Nucleus accumbens (tissue), 56 donors: ENCODE data around the gene DGKH.

Experiments
- DNase-seq, 56 donors: peaks; one replicate each; lab custom pipeline; 2025; lab: John Stamatoyannopoulos, UW

Gene DGKH, protein sequence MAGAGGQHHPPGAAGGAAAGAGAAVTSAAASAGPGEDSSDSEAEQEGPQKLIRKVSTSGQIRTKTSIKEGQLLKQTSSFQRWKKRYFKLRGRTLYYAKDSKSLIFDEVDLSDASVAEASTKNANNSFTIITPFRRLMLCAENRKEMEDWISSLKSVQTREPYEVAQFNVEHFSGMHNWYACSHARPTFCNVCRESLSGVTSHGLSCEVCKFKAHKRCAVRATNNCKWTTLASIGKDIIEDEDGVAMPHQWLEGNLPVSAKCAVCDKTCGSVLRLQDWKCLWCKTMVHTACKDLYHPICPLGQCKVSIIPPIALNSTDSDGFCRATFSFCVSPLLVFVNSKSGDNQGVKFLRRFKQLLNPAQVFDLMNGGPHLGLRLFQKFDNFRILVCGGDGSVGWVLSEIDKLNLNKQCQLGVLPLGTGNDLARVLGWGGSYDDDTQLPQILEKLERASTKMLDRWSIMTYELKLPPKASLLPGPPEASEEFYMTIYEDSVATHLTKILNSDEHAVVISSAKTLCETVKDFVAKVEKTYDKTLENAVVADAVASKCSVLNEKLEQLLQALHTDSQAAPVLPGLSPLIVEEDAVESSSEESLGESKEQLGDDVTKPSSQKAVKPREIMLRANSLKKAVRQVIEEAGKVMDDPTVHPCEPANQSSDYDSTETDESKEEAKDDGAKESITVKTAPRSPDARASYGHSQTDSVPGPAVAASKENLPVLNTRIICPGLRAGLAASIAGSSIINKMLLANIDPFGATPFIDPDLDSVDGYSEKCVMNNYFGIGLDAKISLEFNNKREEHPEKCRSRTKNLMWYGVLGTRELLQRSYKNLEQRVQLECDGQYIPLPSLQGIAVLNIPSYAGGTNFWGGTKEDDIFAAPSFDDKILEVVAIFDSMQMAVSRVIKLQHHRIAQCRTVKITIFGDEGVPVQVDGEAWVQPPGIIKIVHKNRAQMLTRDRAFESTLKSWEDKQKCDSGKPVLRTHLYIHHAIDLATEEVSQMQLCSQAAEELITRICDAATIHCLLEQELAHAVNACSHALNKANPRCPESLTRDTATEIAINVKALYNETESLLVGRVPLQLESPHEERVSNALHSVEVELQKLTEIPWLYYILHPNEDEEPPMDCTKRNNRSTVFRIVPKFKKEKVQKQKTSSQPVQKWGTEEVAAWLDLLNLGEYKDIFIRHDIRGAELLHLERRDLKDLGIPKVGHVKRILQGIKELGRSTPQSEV

DNA sequence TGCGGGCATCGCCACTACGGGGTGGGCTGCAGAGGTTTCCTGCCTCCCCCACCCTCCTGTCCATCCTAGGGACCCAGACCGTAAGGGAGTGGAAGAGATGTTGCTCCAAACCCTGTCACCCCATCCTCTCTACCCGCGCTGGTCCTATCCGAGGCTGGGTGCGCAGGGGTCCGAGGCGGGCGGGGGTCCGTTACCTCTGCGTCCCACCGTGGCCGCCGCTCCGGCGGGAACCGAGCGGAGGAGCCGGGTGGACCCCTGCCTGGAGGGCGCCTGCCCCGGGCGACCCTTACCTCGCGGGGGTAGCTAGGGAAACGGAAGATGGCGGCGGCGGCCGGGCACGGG lies at the start of gene DGKH:
Gene DGKH (plus strand): TSS at position 307 of the 342 bp plus-strand sequence. CDS start 126 bp downstream, outside the sequence.
- peak in 8 of 56 donors; percentile 10 to 51 (median 32) for DNase-seq

- DNase-seq = no peak
Measured at GRCh38 chr13:42000846-42001245, 47.6 kb upstream of the DGKH start.

DNA sequence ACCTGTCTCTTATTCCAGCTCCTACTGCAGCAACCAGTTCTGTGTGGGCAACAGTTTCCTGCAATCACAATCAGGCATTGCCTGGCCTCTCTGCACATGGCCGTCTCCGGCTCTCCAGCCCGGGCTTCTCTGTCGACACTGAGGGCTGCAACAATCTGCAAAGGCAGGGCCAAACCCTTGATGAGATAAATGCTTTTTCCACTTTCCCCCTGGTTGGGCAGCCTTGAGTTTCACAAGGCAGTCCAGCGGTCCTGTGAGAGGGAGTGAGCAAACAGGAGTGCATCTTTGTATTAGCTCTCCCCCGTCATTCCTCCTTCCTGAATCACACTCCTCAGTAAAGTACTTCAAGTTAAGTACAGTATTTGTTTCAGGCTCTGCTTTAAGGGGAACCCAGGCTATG lies 46.9 kb upstream of the DGKH start:
- no peak for DNase-seq

GRCh38 chr13:42002066-42002465 lies 46.4 kb upstream of the DGKH start:
- DNase-seq = no peak

GRCh38 chr13:42007844-42008243 lies 40.6 kb upstream of the DGKH start:
- no peak for DNase-seq

GRCh38 chr13:42009057-42009456 lies 39.4 kb upstream of the DGKH start:
- no peak for DNase-seq

DNA sequence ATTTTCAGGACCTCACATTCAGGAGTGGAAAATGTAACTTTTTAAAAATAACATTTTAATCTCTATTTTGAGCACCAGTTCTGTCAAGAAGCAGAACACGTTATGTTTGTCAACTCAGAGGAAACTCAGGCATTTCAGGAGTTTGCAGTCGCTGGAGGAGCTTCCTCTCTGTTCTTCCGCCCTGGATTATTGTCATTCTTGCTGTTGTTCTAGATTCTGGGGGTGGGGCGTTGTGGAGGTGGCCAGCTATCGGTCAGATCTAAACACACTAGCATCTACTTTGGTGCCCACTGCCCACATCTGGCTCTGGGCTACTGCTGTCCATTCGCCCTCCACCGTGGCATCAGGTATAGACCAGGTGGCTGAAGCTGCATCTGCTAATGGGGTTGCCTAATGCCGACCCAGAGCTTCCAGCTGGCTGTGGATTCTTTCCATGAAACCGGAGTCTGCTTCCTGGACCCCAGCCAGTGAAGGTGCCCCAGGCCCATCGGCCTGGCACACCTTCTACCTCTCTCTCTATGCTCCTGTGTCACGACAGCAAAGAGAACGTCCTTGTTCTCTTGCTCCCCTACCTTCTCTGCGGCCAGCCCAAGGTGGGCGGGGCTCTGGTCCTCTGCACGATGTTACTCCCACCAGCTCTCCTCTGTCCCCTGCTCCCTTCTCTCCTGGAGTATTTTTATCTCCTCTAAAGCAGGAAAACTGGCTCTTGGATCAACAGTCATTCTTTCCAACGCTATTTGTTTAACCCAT lies 36.7 kb upstream of the DGKH start:
- DNase-seq = no peak

GRCh38 chr13:42014119-42014518 lies 34.3 kb upstream of the DGKH start:
- DNase-seq = no peak

DNA sequence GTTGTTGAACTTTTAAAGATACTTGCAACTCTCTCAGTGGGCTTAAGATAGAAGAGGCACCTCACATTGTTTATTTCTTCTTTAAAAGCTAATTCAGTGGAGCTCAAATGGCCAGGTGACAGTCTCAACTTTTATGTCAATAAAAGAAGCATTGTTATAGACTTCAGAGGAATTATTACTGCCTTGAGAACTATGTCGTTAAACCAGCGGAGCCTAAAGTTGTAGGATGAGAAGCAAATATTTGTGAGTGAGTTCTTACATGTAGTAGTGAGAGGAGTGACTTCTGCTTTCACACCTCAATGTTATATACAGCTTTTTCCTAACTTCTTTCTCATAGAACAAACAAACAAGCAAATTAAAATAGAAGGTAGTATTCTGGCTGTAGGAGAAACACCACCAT lies 31.2 kb upstream of the DGKH start:
- DNase-seq = no peak

- no peak for DNase-seq
Measured at GRCh38 chr13:42021851-42022250, 26.6 kb upstream of the DGKH start.

DNA sequence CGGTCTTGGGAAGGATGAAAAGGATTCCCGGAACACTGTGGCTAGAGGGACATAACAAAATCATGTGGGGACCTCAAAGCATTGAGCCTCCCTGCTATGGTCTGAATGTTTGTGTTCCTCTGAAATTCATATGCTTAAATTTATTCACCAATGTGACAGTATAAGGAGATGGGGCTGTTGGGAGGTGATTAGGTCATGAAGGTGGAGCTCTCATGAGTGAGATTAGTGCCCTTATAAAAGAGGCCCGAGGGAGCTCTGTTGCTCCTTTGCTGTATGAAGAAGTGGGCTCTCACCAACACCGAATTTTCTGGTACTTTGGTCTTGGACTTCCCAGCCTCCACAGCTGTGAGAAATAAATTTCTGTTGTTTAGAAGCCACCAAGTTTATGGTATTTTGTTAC lies 26.1 kb upstream of the DGKH start:
- DNase-seq = no peak

- no peak for DNase-seq
Measured at GRCh38 chr13:42022796-42023493, 25.5 kb upstream of the DGKH start.

- DNase-seq = no peak
Measured at GRCh38 chr13:42027286-42027685, 21.2 kb upstream of the DGKH start.

- DNase-seq = no peak
Measured at GRCh38 chr13:42028113-42028799, 20.2 kb upstream of the DGKH start.

DNA sequence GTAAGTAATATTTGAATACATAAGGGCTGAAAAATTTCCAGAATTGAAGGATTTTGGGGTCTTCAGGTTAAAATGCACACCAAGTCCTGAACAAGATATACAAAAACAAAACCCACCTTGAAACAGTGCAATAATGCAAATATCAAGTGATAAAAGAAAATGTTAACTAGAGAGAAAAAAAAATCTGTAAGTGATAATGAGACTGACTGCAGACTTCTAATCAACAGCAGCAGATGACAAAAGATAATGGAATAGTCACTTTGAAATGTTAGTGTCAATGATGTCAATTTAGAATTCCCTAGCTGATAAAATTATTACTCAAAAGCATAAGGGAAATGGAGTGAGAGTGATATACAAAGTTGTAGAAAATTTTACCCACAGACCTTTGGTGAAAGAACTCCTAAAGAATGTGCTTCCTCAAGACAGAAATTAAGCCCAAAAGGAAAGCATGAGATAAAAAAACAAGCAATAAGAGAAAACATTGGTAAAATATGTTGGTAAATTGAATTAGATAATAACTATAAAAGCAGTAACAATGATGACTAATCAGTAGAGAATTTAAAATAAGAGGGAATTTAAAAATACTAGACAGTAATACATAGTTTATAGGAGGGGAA lies 12.4 kb upstream of the DGKH start:
- no peak for DNase-seq

- DNase-seq = no peak
Measured at GRCh38 chr13:42036711-42037110, 11.7 kb upstream of the DGKH start.

DNA sequence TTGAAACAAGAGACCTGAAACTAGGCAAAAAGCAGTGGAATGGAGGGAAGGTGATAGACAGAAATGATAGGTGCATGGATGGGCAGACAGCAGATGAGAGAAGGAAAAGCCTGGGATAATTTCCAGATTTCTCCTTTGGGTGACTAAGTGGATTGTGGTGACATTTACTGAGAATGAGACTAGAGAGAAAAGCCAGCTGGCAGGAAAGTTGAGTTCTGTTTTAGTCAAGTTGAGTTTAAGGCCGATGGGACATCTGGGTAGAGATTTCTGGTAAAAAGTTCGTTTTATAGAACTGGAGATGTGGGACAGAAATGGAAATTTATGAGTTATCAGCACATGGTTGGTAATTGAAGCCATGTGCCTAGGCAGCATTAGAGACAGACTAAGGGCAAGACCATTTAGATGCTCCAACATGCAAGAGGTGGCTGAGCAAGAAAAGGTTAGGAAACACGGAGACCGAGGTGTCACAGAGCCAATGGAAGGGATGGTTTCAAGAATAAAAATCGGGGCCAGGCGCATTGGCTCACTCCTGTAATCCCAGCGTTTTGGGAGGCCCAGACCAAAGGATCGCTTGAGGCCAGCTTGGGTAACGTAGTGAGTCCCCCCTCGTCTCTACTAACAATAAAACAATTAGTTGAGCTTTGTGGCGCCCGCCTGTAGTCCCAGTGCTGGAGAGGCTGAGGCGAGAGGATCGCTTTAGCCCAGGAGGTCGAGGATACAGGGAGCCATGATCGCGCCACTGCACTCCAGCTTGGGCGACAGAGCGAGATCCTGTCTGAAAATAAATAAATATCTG lies 9.6 kb upstream of the DGKH start:
- no peak for DNase-seq

DNA sequence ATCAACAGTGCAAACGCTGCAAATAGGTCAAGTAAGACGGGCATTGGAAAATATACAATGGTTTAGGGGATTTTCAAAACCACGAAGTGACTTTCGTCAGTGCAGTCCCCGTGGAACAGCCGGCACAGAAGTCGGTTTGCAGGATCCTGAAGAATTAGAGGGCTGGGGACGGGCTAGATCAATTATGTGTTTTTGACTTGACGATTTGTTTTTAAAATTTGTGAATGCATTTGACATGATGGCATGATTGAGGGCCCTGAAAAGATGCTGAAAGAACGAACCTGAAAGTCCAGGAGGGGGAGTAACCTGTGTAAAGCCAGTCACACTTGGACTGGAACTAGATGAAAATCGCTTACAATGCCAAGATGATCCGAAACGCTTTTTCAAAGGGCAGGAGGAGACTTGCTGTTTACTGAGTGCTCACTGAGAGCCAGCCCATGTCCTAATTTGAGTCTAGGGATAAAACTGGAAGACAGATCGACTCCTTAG lies 8.9 kb upstream of the DGKH start:
- peak in 2 of 56 donors; percentile 30 to 33 for DNase-seq
